Activated CD4-positive, alpha-beta T cell treated with anti-CD3 and anti-CD28 coated beads for 1 hour (primary cell): ENCODE data around the gene DGKD.
A peak's percentile ranks its signal among the peaks of the same experiment; 100 is the strongest.

Source experiments
- DNase-seq: peaks from one replicate; pipeline ENCODE4 v3.0.0-alpha.2; 2020

DGKD gene

GRCh38 chr2:233433794-233434193, 79.5 kb downstream of the DGKD start:
- DNase-seq: no peak

GRCh38 chr2:233434666-233435330, 80.5 kb downstream of the DGKD start:
- DNase-seq: no peak

- no peak for DNase-seq
Observed at GRCh38 chr2:233435436-233436190, 81.3 kb downstream of the DGKD start.

GRCh38 chr2:233436191-233436581, 81.9 kb downstream of the DGKD start:
- no peak for DNase-seq

GRCh38 chr2:233436691-233437438, 82.6 kb downstream of the DGKD start:
- no peak for DNase-seq

- no peak for DNase-seq
Observed at GRCh38 chr2:233437439-233437955, 83.2 kb downstream of the DGKD start.

GRCh38 chr2:233438573-233439147, 84.4 kb downstream of the DGKD start:
- DNase-seq: no peak

GRCh38 chr2:233439191-233439590, 84.9 kb downstream of the DGKD start:
- DNase-seq: no peak

GRCh38 chr2:233440314-233440713, 86.0 kb downstream of the DGKD start:
- no peak for DNase-seq

- DNase-seq: no peak
Observed at GRCh38 chr2:233440714-233441113, 86.4 kb downstream of the DGKD start.

- no peak for DNase-seq
Observed at GRCh38 chr2:233441161-233442027, 87.1 kb downstream of the DGKD start.

GRCh38 chr2:233442028-233442310, 87.7 kb downstream of the DGKD start:
- DNase-seq: no peak

GRCh38 chr2:233443511-233444183, 89.4 kb downstream of the DGKD start:
- DNase-seq: peak; percentile 77

GRCh38 chr2:233444501-233444900, 90.2 kb downstream of the DGKD start:
- DNase-seq: no peak

- DNase-seq: no peak
Observed at GRCh38 chr2:233445152-233445830, 91.0 kb downstream of the DGKD start.

- DNase-seq: no peak
Observed at GRCh38 chr2:233446121-233446520, 91.8 kb downstream of the DGKD start.

- no peak for DNase-seq
Observed at GRCh38 chr2:233446606-233447305, 92.5 kb downstream of the DGKD start.

- no peak for DNase-seq
Observed at GRCh38 chr2:233447506-233448219, 93.4 kb downstream of the DGKD start.

GRCh38 chr2:233448220-233448559, 93.9 kb downstream of the DGKD start:
- DNase-seq: no peak

GRCh38 chr2:233448575-233448974, 94.3 kb downstream of the DGKD start:
- no peak for DNase-seq
